22Rv1 (cell line): Measurements from ENCODE around the gene RNF212B.
"Not testable (repeated sequence)": the region's sequence is repeated elsewhere in the genome, so short reads cannot be mapped to it uniquely, and the experiment has no call there.

Experiments used
- H3K27ac ChIP-seq: fragments of 450-650 bp; 2 replicates; pipeline ENCODE4 v1.5.1; 2017
- CTCF ChIP-seq: fragments of 450-650 bp; IDR thresholded peaks from 2 replicates; pipeline ENCODE4 v1.5.1; 2017; ENCODE audit warnings: mild to moderate bottlenecking
- ZFX ChIP-seq: fragments of 450-650 bp; IDR thresholded peaks from 2 replicates; pipeline ENCODE4 v1.6.1; 2017; ENCODE audit warnings: antibody characterized with exemption, borderline replicate concordance

Gene RNF212B

GRCh38 chr14:23269193-23269592, 31.5 kb downstream of the RNF212B start:
- no peak for TF ChIP-seq CTCF
- no peak for TF ChIP-seq ZFX
- no peak overlapping the region for H3K27ac ChIP-seq

- no peak overlapping the region for H3K27ac ChIP-seq
- no peak for TF ChIP-seq CTCF
- no peak for TF ChIP-seq ZFX
Measured at GRCh38 chr14:23275412-23275811, 37.7 kb downstream of the RNF212B start.

- no peak overlapping the region for H3K27ac ChIP-seq
- TF ChIP-seq CTCF, result no peak
- no peak for TF ChIP-seq ZFX
Measured at GRCh38 chr14:23277189-23277588, 39.5 kb downstream of the RNF212B start.

DNA sequence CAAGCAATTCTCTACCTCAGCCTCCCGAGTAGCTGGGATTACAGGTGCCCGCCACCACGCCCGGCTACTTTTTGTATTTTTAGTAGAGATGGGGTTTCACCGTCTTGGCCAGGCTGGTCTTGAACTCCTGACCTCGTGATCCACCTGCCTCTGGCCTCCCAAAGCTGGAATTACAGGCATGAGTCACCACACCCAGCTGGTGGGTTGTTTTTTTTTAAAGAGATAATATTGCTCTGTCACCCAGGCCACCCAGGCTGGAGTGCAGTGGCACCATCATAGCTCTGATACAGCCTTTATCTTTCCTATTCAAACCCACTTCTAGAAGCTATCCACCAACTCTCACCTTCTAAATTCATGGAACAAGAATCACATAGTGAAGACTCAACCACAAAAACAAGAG, 40.2 kb downstream of the RNF212B start:
- H3K27ac ChIP-seq, result not testable (repeated sequence)

DNA sequence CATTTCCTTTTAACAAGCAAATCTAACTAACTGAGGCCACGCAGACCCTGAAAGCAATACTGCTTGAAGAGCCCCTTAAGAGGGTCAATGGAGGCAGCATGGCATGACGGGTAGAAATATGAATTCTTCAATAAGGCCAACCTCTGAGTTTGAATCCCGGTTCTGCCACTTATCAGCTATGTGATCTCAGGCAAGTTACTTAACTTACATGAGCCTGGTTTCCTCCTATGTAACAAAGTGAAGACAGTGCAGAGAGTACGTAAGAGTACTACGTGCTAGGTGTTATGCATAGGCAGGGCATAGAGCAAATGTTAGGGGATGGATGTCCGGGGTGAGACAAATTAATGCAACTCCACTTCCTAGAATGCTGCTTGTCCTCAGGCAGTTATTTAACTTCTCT, 43.5 kb downstream of the RNF212B start:
- H3K27ac ChIP-seq, result no peak overlapping the region
- TF ChIP-seq CTCF (no peak), ZFX (no peak)

GRCh38 chr14:23284654-23285529, 47.2 kb downstream of the RNF212B start:
- TF ChIP-seq ZFX, result no peak
- no peak for TF ChIP-seq CTCF
- peak overlapping the region; percentile 99 for H3K27ac ChIP-seq

- TF ChIP-seq CTCF (no peak), ZFX (no peak)
- peak overlapping the region; percentile 99 for H3K27ac ChIP-seq
Measured at GRCh38 chr14:23285530-23286019, 47.8 kb downstream of the RNF212B start.
